Measurements from ENCODE around the gene RRP36.
"Not testable (repeated sequence)": the region's sequence is repeated elsewhere in the genome, so short reads cannot be mapped to it uniquely, and the experiment has no call there.

Gene RRP36

DNA sequence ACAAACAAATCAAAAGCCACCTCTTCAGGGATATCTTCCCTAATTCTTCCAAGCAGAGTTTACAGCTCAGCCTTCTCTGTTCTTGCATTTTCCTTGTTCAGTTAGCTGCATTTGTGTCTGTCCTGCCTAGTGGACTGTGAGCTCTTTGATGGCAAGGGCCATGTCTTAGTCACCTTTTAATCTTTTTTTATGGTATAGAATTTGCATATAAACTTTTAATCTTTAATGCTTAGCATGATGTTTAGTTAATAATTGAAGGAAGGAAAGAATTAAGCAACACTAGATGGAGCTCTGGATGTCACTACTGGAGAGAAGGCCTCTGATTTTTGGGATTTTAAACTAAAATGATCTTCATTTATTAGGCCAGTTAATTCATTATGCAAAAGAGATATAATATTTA, 24.9 kb upstream of the RRP36 start:
- Histone ChIP-seq H3K23ac (ENCODE audit: low read depth, low read length, poor library complexity) (no peak overlapping the region), H3K9ac (ENCODE audit: low read depth, low read length, poor library complexity) (no peak overlapping the region), H2BK12ac (ENCODE audit: low read length) (no peak overlapping the region), H3K18ac (ENCODE audit: low read length) (no peak overlapping the region), H3K36me3 (replicated peaks in 1 of 2; ENCODE audit: control insufficient read depth in 2 of 2, insufficient read depth in 2 of 2, low read length in 2 of 2) (peaks cover 0 to 19% of the 10 kb centered on the region in 2 donors), H3K27me3 (ENCODE audit: control insufficient read depth in 3 of 3, insufficient read depth in 3 of 3, low read depth in 1 of 3, low read length in 3 of 3) (no peaks in the 10 kb centered on the region), H2AK5ac (ENCODE audit: low read depth, low read length) (no peak overlapping the region), H3K27ac (replicated peaks; ENCODE audit: low read length) (no peak overlapping the region), H3K4ac (ENCODE audit: low read length) (no peak overlapping the region), H3K14ac (ENCODE audit: low read length) (no peak overlapping the region), H4K91ac (ENCODE audit: low read depth, low read length, poor library complexity) (no peak overlapping the region), H2BK15ac (ENCODE audit: low read length) (no peak overlapping the region), H3K4me2 (ENCODE audit: insufficient read depth, low read length, poor library complexity, severe bottlenecking) (no peak overlapping the region), H3K9me3 (replicated peaks in 1 of 2; ENCODE audit: control insufficient read depth in 2 of 2, insufficient read depth in 1 of 2, low read depth in 1 of 2, low read length in 2 of 2) (no peaks in the 10 kb centered on the region), H3K4me1 (ENCODE audit: control insufficient read depth in 2 of 2, insufficient read depth in 1 of 2, low read depth in 1 of 2, low read length in 2 of 2) (peaks cover 0 to 2% of the 10 kb centered on the region in 2 donors), H2AFZ (ENCODE audit: low read length) (no peak overlapping the region), H3K4me3 (ENCODE audit: low read length in 2 of 2) (no peak overlapping the region), H4K8ac (ENCODE audit: low read depth, low read length) (no peak overlapping the region), H2BK120ac (ENCODE audit: low read depth, low read length) (no peak overlapping the region), H2BK5ac (ENCODE audit: low read length) (no peak overlapping the region), H3K79me1 (ENCODE audit: low read depth, low read length) (no peaks in the 10 kb centered on the region)
- no peak for DNase-seq (ENCODE audit: low spot score)

DNA sequence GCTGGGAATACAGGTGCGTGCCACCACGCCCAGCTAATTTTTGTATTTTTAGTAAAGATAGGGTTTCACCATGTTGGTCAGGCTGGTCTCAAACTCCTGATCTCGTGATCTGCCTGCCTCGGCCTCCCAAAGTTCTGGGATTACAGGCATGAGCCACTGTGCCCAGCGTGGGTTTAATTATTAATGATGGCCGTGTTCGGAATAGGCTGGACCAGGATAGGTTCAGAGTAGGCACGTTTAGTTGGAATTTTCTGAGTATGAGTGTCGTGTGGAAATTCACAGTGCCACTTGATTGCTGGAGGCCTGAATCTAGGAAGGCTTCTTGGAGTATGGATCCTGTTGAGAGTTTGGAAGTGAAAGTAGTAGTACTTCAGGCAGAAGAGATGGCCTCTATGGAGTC, 23.2 kb upstream of the RRP36 start:
- WGBS, 2 donors (ENCODE audit: extremely low coverage in 2 of 2, insufficient read length in 2 of 2, insufficient replicate concordance in 1 of 2): no CpG with 5 or more reads among the region's 9 CpGs
- H4K8ac ChIP-seq (ENCODE audit: low read depth, low read length); H3K27me3 ChIP-seq (ENCODE audit: control insufficient read depth in 3 of 3, insufficient read depth in 3 of 3, low read depth in 1 of 3, low read length in 3 of 3); H3K27ac ChIP-seq (replicated peaks; ENCODE audit: low read length); H3K4me3 ChIP-seq (ENCODE audit: low read length in 2 of 2); H3K18ac ChIP-seq (ENCODE audit: low read length); H2BK120ac ChIP-seq (ENCODE audit: low read depth, low read length); H3K9me3 ChIP-seq (replicated peaks in 1 of 2; ENCODE audit: control insufficient read depth in 2 of 2, insufficient read depth in 1 of 2, low read depth in 1 of 2, low read length in 2 of 2); H2BK12ac ChIP-seq (ENCODE audit: low read length); H2BK5ac ChIP-seq (ENCODE audit: low read length); H3K79me1 ChIP-seq (ENCODE audit: low read depth, low read length); H3K23ac ChIP-seq (ENCODE audit: low read depth, low read length, poor library complexity); H2BK15ac ChIP-seq (ENCODE audit: low read length); H3K4ac ChIP-seq (ENCODE audit: low read length); H3K4me2 ChIP-seq (ENCODE audit: insufficient read depth, low read length, poor library complexity, severe bottlenecking); H3K14ac ChIP-seq (ENCODE audit: low read length); H3K9ac ChIP-seq (ENCODE audit: low read depth, low read length, poor library complexity); DNase-seq (ENCODE audit: low spot score); H4K91ac ChIP-seq (ENCODE audit: low read depth, low read length, poor library complexity); H2AFZ ChIP-seq (ENCODE audit: low read length); H3K4me1 ChIP-seq (ENCODE audit: control insufficient read depth in 2 of 2, insufficient read depth in 1 of 2, low read depth in 1 of 2, low read length in 2 of 2); H2AK5ac ChIP-seq (ENCODE audit: low read depth, low read length): not testable (repeated sequence)
- peaks cover 0 to 21% of the 10 kb centered on the region in 2 donors for H3K36me3 ChIP-seq (replicated peaks in 1 of 2; ENCODE audit: control insufficient read depth in 2 of 2, insufficient read depth in 2 of 2, low read length in 2 of 2)

DNA sequence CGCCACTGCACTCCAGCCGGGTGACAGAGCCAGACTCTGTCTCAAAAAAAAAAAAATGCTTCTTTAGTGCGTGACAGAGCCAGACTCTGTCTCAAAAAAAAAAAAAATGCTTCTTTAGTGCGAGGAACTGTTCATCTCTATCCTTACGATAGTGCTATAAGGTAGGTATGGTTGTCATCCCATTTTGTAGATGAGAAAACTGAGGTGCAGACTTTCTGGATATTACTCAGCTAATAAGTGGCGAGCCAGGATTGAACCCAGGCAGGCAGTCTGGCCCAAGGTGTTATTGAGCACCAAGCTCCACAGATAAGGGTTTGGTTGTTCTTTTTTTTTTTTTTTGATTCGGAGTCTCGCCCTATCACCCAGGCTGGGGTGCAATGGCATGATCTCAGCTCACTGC, 19.6 kb upstream of the RRP36 start:
- Histone ChIP-seq H2AFZ (ENCODE audit: low read length) (no peak overlapping the region), H3K27me3 (ENCODE audit: control insufficient read depth in 3 of 3, insufficient read depth in 3 of 3, low read depth in 1 of 3, low read length in 3 of 3) (no peaks in the 10 kb centered on the region), H3K4ac (ENCODE audit: low read length) (no peak overlapping the region), H3K23ac (ENCODE audit: low read depth, low read length, poor library complexity) (no peak overlapping the region), H2BK5ac (ENCODE audit: low read length) (no peak overlapping the region), H3K27ac (replicated peaks; ENCODE audit: low read length) (no peak overlapping the region), H4K91ac (ENCODE audit: low read depth, low read length, poor library complexity) (no peak overlapping the region), H3K9ac (ENCODE audit: low read depth, low read length, poor library complexity) (no peak overlapping the region), H3K79me1 (ENCODE audit: low read depth, low read length) (no peaks in the 10 kb centered on the region), H3K9me3 (replicated peaks in 1 of 2; ENCODE audit: control insufficient read depth in 2 of 2, insufficient read depth in 1 of 2, low read depth in 1 of 2, low read length in 2 of 2) (no peaks in the 10 kb centered on the region), H3K4me2 (ENCODE audit: insufficient read depth, low read length, poor library complexity, severe bottlenecking) (no peak overlapping the region), H3K18ac (ENCODE audit: low read length) (no peak overlapping the region), H2BK15ac (ENCODE audit: low read length) (no peak overlapping the region), H3K36me3 (replicated peaks in 1 of 2; ENCODE audit: control insufficient read depth in 2 of 2, insufficient read depth in 2 of 2, low read length in 2 of 2) (peaks cover 4 to 35% of the 10 kb centered on the region in 2 donors), H4K8ac (ENCODE audit: low read depth, low read length) (no peak overlapping the region), H2BK12ac (ENCODE audit: low read length) (no peak overlapping the region), H3K4me3 (ENCODE audit: low read length in 2 of 2) (no peak overlapping the region), H3K14ac (ENCODE audit: low read length) (no peak overlapping the region), H2AK5ac (ENCODE audit: low read depth, low read length) (no peak overlapping the region), H3K4me1 (ENCODE audit: control insufficient read depth in 2 of 2, insufficient read depth in 1 of 2, low read depth in 1 of 2, low read length in 2 of 2) (peaks cover 0 to 2% of the 10 kb centered on the region in 2 donors), H2BK120ac (ENCODE audit: low read depth, low read length) (no peak overlapping the region)
- WGBS, 2 donors (ENCODE audit: extremely low coverage in 2 of 2, insufficient read length in 2 of 2, insufficient replicate concordance in 1 of 2): no CpG with 5 or more reads among the region's 8 CpGs
- no peak for DNase-seq (ENCODE audit: low spot score)

DNA sequence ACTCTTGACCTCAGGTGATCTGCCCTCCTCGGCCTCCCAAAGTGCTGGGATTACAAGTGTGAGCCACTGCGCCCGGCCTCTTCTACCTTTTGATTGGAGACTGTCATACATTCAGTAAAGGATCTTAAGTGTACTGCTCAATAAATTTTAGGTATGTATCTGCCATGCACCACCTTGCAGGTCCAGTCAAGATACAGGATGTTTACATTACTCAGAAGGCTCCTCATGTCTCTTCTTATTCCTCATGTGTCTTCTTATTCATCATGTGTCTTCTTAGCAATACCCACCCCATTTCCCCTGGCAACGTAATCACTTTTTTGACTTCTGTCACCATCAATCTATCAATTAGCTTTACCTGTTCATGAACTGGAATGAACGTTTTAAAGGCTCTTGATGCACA, 15.6 kb upstream of the RRP36 start:
- H3K27me3 ChIP-seq (ENCODE audit: control insufficient read depth in 3 of 3, insufficient read depth in 3 of 3, low read depth in 1 of 3, low read length in 3 of 3): no peaks in the 10 kb centered on the region
- H3K4me3 ChIP-seq (ENCODE audit: low read length in 2 of 2): no peak overlapping the region
- no peak for DNase-seq (ENCODE audit: low spot score)
- no peak overlapping the region for H3K18ac ChIP-seq (ENCODE audit: low read length)
- H2BK120ac ChIP-seq (ENCODE audit: low read depth, low read length): no peak overlapping the region
- no peaks in the 10 kb centered on the region for H3K9me3 ChIP-seq (replicated peaks in 1 of 2; ENCODE audit: control insufficient read depth in 2 of 2, insufficient read depth in 1 of 2, low read depth in 1 of 2, low read length in 2 of 2)
- no peak overlapping the region for H2AK5ac ChIP-seq (ENCODE audit: low read depth, low read length)
- no peak overlapping the region for H3K14ac ChIP-seq (ENCODE audit: low read length)
- peaks cover 39 to 68% of the 10 kb centered on the region in 2 donors for H3K36me3 ChIP-seq (replicated peaks in 1 of 2; ENCODE audit: control insufficient read depth in 2 of 2, insufficient read depth in 2 of 2, low read length in 2 of 2)
- no peak overlapping the region for H2BK12ac ChIP-seq (ENCODE audit: low read length)
- no peak overlapping the region for H2BK5ac ChIP-seq (ENCODE audit: low read length)
- H3K79me1 ChIP-seq (ENCODE audit: low read depth, low read length): no peaks in the 10 kb centered on the region
- H2AFZ ChIP-seq (ENCODE audit: low read length): no peak overlapping the region
- no peak overlapping the region for H3K9ac ChIP-seq (ENCODE audit: low read depth, low read length, poor library complexity)
- H4K8ac ChIP-seq (ENCODE audit: low read depth, low read length): no peak overlapping the region
- H3K23ac ChIP-seq (ENCODE audit: low read depth, low read length, poor library complexity): no peak overlapping the region
- WGBS, 2 donors (ENCODE audit: extremely low coverage in 2 of 2, insufficient read length in 2 of 2, insufficient replicate concordance in 1 of 2): no CpG with 5 or more reads among the region's 5 CpGs
- no peak overlapping the region for H2BK15ac ChIP-seq (ENCODE audit: low read length)
- H3K4me2 ChIP-seq (ENCODE audit: insufficient read depth, low read length, poor library complexity, severe bottlenecking): no peak overlapping the region
- no peak overlapping the region for H3K27ac ChIP-seq (replicated peaks; ENCODE audit: low read length)
- H3K4ac ChIP-seq (ENCODE audit: low read length): no peak overlapping the region
- no peaks in the 10 kb centered on the region for H3K4me1 ChIP-seq (ENCODE audit: control insufficient read depth in 2 of 2, insufficient read depth in 1 of 2, low read depth in 1 of 2, low read length in 2 of 2)
- no peak overlapping the region for H4K91ac ChIP-seq (ENCODE audit: low read depth, low read length, poor library complexity)
